C1 segment of cervical spinal cord (tissue), 14 donors: Measurements from ENCODE around the gene PLXNA4.

Source experiments
- DNase-seq, 14 donors: peaks; one replicate each; lab custom pipeline; 2025; lab: John Stamatoyannopoulos, UW

PLXNA4 gene

DNA sequence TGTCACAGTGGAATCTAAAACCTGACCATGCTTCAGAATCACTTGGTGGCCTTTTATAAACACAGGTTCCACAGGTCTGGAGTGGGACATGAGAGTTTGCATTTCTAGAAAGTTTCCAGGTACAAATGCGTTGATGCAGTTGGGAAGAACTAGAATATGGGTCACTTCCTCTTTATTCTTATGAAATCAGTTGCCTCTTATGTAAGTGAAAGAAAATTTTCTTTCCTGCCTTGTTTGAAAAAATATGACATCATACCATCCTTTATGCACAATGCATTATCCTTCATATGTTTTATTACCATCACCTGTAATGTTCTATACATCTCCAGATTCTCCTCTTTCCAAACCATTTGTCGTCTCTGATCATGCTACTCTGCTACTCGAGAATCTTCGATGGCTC lies 44.0 kb downstream of the PLXNA4 start:
- no peak for DNase-seq

- DNase-seq = no peak
Observed at GRCh38 chr7:132531562-132531961, 44.7 kb downstream of the PLXNA4 start.

- DNase-seq = no peak
Observed at GRCh38 chr7:132528695-132529094, 47.6 kb downstream of the PLXNA4 start.

GRCh38 chr7:132527467-132528410 lies 48.5 kb downstream of the PLXNA4 start:
- no peak for DNase-seq

DNA sequence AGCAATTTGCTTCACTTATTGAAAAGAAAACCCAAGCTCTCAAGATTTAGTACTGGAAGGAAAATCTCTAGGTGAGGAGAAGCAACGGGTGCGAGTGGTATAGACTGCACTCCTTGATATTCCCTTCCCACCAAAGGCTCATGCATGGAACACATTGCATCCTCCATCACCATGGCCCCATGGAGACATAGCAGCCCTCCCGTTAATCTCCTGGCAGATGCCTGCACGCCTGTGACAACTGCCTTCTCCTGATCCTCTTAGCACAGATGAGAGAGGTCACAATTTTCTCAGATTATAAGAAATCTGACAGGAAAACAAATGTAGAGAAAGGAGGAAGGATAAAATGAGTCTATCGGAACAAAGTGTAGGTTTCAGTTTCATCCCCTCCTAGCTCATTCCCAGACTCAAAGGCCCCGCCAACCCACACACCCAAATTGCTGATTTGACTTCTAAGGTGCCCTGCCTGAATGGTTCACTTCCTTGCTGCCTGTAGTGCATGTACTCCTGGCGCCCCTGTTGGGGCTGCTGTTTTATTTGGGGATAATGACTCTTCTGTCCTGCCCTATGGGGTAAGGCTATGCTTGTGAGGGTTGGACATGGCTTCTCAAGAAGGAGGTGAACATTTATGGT lies 50.0 kb downstream of the PLXNA4 start:
- no peak for DNase-seq

GRCh38 chr7:132521423-132521822 lies 54.8 kb downstream of the PLXNA4 start:
- no peak for DNase-seq

DNA sequence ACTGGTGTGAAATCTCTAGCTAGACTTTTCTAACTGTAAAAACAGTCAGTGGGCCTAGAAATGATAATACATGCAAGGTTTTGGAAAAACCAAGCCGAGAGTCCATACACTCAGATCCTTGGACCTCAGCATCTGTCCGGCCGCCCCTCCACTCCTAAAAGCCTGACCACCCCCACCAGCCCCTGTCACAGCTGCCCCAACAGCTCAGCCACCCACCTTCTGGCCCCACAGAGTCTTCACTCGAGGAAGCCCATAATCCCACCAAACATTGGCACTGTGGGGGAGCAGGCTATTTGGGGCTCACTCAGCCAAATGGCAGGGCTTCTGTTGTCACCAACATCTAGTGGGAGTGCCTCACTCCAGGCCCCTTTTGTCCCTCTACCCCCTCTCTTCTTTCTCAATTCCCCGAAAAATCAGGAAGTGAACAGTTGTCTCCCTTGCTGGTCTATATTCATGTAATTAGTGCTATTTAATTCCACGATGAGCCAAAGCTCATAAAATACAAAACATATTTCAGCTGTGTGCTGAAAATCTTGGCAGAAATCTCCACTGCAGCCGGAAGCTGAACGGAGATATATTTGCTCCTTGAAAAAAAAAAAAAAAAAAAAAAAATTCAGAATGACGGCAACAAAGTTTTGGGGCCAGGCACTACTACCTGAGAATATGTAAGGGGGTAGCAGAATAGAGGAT lies 55.5 kb downstream of the PLXNA4 start:
- no peak for DNase-seq

- no peak for DNase-seq
Observed at GRCh38 chr7:132519936-132520335, 56.3 kb downstream of the PLXNA4 start.

DNA sequence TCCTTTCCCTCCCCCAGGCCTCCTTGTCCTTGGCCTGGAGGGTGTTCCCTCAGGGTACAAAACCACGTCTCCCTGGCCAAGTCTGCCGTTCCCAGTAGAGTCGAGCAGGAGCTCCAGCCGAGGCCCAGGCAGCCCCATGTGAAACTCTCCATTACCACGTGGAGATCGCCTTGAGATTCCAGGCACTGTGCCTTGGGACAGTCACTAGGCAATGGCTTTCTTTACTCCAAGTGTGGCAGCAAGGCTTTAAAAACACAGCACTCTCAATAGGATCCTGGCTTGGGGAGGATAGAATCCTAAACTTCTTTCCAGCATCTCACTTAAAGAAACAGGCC lies 57.5 kb downstream of the PLXNA4 start:
- peak in 6 of 14 donors; percentile 8 to 45 (median 16) for DNase-seq

DNA sequence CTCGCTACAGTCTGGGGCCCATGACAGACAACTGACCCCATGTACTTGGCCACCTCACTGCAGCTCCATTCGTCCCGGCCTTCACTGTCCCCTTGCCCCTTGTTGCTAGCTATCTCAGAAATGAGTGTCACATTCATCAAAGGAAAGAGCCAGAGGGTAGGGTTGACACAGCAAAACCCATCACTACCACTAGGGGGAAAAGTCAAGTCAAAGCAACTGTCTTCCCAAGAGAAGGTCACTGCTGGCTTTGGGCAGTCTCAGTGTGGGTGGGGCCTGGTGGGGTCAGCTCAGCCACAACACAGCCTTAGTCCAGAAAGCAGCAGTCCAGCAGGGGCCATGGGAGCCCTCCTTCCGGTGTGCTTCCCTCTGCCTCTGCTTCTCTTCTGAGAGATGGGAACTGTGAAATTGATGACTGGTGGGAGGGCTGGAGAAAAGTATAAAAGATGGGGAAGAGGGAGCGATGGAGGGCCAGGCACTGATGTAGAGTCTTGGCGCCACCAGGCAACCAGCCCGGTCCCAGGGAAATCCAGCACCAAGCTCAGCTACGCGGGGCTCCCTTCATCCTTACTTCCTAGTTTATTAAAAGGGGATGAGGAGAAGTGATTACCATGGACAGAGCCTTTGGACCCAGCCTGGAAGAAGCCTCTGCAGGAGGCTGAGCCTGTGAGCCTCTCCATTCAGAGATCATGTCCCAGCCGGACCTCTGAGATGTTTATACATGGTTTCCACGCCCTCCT lies 58.0 kb downstream of the PLXNA4 start:
- no peak for DNase-seq

- peak in 1 of 14 donors; percentile 7 for DNase-seq
Observed at GRCh38 chr7:132516042-132516840, 60.0 kb downstream of the PLXNA4 start.

DNA sequence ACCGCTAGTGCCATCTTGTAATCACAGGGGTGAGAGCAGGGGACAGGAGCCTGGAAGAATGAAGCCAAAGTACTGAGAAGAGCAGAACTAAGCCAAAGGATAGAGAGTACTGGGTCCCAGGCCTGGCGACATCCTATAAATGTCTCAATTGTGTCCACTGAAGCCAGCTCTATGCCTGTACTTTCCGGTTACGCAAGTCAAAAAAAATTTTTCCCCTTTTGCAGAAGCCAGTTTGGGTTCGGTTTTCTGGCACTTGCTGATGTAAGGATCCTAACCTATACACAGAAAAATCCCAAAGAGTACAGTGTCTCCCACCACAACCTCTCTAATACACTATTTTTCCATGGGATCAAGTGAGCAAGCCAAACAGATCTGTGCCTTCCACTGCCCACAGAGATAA lies 61.1 kb downstream of the PLXNA4 start:
- DNase-seq = no peak

- DNase-seq = no peak
Observed at GRCh38 chr7:132514430-132514829, 61.8 kb downstream of the PLXNA4 start.

GRCh38 chr7:132511921-132512320 lies 64.3 kb downstream of the PLXNA4 start:
- DNase-seq = no peak

DNA sequence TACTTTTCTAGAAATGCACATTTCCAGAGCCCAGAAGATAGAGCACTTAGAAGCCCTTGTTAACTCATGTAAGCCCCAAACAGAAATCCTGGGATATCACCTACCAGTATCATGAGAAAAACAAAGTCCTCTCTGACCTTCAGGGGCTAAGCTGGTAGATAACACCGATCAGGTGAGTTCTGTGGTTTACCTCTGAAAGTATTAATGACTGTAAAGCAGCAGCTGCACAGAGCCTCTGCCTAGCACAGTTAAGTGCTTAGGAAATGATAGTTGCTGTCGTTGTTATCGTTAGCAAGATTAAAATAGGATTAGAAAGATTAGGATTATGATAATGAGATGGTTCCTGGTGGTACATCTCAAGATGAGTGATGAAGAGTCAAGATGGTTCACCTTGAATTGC lies 64.9 kb downstream of the PLXNA4 start:
- no peak for DNase-seq

GRCh38 chr7:132509643-132510042 lies 66.6 kb downstream of the PLXNA4 start:
- DNase-seq = no peak

- peak in 4 of 14 donors; percentile 8 to 38 (median 15) for DNase-seq
Observed at GRCh38 chr7:132508724-132509353, 67.4 kb downstream of the PLXNA4 start.

DNA sequence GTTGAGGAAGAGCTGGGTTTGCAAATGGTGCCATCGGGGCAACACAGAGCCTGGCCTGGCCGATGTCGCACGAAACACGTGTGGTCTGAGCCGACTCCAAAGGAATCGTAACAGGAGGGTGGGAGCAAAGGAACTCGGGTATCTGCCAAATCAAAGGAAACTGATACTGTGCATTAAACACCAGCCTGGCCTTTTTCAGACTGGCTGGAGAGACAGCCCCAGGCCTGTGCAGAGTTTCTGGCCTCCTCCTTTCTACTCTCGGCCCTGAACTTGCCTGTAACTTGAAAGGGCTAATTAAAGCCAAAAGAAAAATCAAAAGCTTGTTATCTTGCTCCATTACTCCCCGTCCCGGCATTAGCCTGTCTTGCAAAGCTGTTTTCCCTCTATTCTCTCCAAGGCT lies 71.4 kb downstream of the PLXNA4 start:
- DNase-seq = no peak

DNA sequence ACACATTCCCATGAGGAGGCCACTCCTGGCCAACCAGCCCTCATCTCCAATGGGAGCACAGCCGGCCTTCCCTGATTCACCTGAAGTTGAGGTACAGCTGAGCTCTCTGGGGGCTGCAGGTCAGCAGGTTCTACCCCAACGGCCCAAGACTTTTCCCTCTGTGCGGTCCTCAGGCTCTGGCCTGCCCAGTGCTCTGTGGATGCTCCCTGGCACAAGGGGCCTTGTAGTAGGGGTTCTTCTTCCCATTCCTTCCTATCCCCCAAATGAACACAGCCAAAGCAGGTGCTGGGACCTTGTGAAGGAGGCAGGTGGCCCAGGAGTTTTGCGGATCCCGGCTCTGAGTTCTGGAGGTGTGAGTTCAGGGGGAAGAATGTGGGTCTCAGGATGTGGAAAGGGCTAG lies 72.2 kb downstream of the PLXNA4 start:
- DNase-seq = no peak

DNA sequence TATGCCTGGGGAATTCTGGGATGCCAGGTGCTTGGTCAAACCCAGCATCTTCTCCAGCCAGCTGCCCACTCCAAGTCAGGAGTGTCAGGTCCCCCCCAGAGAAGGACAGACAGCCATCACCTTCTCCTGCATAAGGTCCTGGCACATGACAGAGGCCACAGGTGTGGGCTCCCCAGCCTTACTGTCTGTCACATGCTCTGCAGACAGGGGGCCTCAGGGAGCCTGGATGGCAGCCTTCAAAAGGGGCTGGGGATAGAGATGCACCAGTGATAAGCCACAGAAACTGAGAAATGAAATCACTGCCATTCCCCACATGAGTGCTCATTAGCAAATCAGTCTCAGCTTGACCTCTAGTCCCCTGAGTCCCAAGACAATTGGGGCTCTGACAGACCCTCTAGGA lies 72.9 kb downstream of the PLXNA4 start:
- no peak for DNase-seq

DNA sequence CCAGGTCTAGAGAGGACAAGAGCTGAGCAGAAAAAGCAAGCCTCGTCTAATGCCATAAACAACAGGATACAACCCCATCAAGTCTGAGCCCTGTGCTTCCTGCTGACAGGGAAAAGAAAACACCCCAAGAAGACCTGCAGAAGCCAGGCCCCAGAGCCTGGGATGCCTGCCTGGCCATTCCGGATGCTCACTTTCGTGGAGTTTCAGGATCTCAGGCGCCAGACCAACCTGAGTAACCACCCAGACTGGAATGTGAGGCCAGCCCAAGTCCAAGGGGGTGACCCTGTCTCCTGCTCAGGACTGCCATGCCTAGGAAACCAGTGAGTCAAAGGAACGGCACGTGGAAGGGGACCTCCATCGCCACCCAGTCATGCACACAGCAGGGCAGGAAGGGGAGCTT lies 74.3 kb downstream of the PLXNA4 start:
- no peak for DNase-seq
